Hematopoietic multipotent progenitor cell treated with erythropoietin and hydrocortisone succinate and interleukin-3 and kit ligand, for 4 days (in vitro differentiated cells): ENCODE results near the gene CMTM4.

Experiments used
- DNase-seq: peaks from one replicate; pipeline ENCODE4 v3.0.0-alpha.2; 2015

The CMTM4 gene

DNA sequence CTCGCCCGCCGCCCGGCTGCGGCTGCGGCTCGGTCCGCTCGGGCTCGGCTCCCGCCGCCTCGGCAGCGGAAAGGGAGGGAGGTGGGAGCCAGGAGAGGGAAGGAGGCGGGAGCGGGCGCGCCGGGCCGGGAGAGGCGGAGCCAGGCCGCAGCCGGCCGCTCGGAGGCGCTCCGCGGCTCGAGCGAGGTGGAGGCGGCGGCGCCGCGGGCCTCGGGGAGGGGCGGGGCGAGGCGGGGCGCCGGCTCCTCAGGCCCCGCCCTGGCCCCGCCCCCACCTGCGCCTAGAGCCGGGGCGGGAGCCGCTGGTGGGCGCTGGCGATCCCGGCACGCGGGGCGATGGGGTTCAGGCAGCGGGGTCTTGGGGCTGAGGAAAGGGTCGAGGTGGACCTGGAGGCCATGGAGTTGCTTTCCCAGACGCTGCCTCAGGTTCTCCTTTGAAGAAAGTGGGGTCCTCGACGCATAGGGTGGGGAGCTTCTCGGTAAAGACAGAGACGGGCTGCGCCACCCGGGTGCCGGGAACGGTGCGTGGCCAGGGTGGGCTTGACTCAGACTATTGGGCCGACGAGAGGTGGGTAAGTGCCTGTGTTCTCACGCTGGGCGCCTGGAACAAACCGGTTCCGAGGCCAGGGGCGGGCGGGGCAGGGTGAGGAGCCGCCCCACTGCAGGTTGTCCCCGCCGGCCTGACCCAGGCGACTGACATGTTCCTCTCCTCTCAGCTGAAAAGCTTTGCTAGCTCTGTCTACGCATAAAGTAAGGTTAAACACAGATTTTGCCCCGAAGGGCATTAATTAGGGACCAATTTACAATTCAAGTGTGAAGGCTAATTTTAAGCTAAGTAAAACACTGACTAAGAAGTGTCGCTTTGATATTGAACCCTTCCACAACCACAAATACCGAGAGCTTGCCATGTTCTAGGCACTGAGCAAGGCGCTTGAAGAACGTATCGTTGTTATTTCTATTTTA, at the start of gene CMTM4:
Gene CMTM4 (minus strand): TSS at position 75 of the 962 bp plus-strand sequence. CDS start 218 bp downstream, outside the sequence.
- DNase-seq = peak; percentile 88

DNA sequence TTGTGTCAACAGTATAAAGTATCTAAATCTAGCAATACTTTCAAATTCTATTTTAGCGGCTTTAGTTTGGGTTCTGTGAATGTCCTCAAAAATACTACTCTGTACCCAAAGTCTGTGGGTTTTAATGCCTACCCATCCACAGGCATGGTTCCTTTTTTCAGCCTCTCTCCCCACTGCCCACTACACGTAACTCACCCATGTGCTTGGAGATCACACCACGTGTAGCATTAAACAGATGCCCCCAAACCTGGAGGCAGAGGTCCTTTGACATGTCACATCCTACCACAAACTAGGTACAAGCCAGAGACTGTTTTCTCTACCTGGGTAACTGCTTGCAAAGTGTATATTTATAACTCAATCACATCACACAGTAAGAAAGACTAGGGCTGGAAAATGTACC, 49.5 kb upstream of the CMTM4 start:
- no peak for DNase-seq

DNA sequence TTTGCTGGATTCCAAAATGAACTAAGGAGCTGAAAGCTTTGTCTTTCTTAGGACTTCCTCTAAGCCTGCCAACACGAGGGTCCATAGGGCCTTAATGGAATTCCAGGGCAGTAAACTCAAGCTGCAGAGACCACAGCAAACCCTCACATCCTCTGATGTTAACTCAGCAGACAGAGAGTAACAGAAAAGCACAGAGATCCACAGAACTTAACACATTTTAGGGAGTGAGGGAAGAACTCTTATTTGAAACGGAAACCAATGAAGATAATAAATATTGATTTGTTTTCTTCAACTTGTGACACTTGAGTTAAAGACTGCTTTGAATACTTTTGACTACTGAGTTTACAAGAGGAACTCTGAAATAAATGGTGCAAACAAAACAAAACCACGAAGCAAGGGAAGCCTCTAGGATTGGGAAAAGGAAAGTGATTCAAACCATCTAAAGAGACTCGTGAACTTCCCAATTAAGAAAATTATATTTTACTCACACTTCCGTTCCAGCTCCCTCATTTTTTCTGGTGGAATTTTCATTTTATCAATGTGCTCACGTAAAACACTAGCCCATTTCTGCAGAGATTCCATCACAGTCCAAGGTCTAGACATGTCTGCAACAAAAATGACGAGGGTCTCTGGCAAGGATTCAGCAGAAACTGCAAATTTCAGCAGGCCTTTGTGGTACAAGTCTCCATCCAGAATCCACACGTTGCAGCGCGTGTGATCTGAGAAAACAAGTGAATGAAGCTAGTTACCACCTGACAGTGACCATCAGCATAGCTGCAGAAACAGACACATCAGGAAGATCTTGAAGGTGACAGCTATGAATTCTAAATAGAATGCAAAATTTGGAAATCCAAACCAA, 45.6 kb upstream of the CMTM4 start:
- no peak for DNase-seq

DNA sequence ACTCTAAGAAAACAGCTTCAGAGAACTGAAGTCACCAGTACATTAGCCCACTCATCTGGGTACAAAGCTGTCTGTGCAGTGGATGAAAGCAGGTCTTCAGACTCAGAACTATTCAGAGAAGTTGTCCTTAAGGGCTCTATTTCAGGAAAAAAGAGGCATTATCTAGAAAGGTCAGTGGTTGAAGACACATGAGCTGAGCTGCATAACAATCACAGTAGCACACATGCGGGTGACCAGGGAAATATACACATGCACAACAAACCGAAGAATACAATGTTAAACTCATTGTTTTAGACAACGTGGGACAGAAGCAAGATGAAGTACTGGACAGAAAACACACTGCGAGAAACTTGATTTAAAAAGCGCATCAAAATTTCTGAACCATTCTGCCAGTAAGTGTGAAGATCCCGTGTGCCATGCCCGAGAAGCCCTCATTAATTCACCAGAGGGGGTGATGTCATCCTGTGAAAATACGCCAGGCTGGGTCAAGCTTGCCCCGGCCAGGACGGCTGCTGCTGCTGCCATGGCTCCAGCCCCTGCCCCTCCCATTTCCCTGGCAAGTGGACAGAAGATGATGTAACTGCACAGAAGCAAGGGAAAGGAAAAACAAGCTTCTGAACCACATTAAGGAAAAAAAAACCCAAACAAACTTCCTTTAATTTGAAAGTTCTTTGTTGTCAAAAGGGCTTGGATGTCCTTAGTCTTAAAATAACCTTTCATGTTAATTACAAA, 44.8 kb upstream of the CMTM4 start:
- DNase-seq = no peak

DNA sequence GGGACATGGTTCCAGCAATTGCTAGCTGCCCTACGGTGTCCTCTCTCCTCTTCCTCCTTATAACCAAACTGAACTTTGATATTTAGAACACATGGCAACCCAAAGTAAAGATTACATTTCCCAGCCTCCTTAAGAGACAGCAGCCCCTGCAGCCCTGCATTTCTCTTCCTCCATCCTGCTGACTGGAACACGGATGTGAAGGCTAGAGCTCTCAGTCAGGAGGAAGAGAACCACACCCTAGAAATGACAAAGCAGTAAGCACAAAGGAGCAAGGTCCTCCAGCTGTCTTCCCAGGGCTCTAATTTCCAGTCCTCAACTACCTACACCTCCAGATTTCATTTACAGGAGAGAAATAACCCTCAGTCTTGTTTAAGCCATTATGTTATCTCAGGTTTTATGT, 44.0 kb upstream of the CMTM4 start:
- peak; percentile 45 for DNase-seq

DNA sequence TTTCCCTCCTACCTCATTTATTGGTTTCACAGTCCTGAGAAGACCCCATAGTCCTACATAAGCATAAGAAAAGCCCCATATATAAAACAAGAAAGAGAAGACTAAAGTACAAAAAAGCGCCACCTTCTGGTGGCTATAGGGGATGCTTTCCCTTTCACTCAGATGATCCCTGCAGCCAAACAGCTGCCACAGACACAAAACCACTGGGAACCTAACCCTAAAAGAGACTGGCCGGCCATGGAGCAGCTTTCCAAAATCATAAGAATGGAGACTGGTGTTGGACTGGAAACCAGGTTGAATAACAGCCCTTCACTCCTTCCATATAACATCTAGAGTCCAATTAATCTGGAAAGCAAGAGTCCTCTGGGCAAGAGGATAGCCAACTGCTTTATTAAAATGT, 43.5 kb upstream of the CMTM4 start:
- DNase-seq = peak; percentile 69

DNA sequence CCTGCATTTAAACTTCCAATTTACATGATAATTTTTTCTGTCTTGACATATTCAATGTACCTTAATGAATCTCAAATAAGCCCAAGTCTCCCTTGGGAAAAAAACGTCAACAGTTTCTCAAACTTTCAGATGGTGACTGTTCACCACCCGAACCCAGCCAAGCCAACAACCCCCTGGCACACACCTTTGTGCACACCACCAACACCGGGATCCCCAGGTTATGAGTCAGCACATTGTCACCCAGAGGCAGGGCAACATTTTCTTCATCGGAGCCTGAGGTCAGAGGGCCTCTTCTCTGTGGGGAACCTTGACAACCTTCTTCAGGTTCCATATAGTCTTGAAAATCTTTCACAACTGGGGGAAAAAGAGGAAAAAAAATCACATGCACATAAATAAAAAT, 39.3 kb upstream of the CMTM4 start:
- DNase-seq = no peak

DNA sequence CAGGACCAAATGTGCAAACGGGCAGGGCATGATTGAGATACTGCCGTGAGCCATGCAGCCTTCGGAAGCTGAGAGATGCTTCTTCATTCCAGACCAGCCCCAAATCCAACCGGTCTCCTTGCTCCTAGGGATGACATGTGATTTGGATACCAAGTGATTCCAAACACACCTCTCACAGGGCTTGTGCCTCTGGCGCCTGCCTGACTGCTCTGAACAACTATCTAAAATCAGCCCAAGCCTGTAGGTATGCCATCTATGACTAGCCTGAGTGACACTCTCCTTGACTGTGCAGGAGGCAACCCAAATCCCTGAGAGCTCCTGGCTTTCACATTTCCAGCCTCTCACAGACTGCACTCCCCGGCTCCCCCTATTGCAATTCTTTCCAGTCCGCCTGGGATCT, 34.6 kb upstream of the CMTM4 start:
- no peak for DNase-seq

DNA sequence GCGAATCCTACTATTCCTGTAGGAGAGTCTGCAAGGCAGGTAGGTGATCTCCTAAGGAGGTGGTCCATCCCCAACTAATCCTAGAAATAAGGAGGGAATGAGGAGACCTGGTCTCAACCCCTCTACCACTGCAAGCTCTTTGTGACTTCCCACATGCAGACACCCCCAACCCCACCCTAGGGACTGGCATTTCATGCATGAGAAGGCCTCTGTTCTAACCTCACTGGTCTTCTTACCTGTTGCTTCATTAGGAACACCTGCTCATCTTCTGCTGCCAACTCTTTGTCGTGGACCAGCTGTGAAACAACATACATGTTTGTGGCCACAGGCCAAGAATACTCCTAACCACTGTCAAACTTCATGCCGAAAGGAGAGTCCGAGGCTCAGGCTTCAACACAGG, 32.3 kb upstream of the CMTM4 start:
- DNase-seq = no peak

DNA sequence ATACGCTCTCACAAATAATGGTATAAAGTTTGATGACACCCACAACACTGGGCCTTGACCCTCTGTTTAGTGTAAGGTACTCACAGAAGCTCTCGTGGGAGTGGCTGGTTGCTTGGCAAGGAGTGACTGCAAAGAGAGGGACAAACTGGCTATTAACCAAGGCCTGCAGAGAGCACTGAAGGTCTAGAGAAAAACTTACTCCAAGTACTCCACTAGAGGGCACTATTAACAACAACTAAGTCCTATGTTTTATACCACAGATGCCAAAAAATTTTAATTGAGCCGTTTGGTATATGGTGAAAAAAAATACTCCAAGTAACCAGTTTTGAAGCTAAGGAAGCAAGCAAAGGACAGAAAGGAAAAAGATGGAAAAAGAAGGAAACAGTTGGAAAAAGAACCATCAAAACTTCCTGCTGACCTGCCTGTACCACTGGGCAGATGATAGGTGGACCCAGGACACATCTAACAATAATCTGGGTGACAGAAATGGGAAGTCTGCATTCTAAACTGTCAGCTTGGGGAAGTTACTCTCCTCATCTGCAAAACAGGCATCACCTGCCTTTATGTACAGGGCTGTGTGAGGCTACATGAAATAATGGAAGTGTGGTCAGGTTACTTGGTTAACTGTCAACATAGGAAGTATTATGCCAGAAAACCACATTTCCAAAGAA, 31.7 kb upstream of the CMTM4 start:
- DNase-seq = peak; percentile 90

DNA sequence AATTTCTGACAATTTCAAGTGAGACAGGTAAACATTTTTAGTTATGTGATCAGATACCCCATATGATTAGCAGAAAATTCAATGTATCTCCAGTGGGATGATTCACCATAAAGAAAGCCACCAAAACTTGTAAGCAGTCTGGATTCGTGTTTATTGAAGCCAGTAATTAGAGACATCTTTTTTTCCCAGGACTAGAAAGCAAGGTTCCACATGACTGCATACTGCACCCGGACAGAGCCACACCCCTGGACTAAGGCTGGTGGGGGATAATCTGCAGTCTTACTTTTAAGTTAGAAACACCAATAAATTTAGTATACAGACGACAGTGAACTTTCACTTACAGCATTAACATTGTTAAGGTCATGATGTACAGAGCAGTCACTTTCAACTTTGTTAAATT, 24.2 kb upstream of the CMTM4 start:
- no peak for DNase-seq

DNA sequence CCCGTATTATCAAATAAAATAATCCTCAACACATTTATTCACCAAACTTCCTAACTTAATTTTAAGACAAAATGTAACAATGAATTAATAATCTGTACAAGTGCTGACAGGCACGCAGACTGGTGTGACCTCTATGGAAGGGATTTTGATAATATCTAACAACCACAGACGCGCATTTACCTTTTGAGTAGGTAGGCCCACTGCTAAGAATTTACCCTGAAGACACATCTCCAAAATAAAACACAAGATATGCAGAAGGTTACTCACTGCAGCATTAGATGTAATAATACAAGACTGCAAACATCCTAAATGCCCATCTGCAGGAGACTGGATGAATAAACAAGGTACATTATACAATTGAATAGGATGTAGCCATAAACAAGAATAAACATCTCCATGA, 22.7 kb upstream of the CMTM4 start:
- no peak for DNase-seq

DNA sequence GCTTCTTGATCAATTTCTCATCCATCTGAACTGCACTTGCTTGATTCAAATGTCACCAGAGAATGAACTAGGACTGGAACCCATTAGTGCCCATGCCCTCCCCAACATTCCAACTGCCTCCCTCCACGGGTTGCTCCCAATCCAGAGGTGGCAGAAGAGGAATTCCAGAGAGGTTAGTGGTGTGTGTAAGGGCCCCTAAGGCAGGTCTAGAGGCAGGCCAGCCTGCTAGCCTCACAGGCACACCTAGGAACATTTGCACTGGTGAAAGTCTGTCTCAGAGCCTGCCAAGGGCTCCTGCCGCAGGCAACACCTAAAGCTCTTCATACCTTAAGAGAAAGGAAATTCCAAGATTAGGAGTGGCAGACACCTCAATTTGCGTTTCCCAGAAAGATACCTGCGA, 21.2 kb upstream of the CMTM4 start:
- DNase-seq = no peak

DNA sequence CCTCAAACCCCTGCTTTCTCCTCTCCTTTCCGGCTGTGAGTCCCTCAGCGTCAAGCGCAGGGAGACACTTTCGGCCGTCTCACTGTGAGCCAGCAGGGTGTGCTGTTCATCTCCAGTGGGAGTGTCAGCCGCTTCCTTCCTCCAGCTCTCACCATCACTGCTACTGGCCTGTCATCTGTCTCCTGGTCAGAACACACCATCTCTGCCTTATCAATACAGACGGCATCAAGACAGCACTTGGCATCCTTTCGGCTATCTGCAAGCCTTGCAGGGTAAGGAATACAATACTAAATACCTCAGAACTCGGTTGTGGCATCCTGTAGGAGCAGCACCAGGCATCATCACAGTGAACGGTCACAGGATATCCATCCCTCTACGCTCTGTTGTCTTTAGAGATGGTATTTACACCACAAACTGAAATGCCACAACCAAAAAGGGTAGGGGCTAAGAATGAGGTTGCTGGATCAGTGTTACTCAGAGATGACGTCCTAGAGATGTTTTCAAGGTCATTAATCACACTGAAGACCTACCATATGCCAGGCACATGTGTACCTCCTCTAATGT, 20.7 kb upstream of the CMTM4 start:
- peak; percentile 72 for DNase-seq

DNA sequence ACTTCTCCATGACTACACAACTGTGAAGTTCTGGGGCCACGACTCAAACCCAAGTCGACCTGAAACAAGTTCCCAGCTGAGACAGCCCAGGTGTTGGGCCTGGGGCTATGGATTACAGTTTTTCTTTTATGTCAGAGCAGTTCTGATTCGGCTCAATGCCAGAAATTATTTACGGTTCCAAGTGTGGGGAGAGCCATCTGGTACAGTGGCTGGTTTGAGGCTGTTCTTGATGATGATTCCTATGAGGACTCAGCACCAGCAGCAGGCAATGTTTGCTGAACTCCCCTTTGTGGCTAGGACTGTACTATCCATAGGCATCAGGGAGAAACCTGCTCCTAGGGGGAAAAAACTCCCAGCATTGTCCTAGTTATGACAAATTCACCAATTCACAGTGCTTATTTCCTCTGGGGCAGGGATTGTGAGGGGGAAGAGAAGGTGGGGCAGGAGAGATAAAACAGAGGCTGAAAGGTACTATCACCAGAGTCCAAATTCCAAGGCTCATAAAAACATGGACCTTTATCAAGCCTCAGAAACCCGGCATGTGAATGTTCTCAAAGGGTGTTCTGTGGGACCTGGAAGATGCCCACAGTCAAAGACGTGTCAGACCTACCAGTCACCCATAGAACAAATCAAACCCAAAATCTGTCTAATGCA, 18.2 kb upstream of the CMTM4 start:
- DNase-seq = no peak

DNA sequence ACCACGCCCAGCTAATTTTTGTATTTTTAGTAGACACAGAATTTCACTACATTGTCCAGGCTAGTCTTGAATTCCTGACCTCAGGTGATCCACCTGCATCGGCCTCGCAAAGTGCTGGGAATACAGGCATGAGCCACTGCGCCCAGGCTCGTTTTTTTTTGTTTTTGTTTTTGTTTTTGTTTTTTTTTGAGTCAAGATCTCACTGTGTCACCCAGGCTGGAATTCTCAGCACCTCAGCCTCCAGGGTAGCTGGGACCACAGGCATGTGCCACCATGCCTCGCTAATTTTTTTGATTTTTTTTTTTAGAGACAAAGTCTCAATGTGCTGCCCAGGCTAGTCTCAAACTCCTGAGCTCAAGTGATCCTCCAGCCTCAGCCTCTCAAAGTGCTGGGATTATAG, 17.5 kb upstream of the CMTM4 start:
- no peak for DNase-seq

DNA sequence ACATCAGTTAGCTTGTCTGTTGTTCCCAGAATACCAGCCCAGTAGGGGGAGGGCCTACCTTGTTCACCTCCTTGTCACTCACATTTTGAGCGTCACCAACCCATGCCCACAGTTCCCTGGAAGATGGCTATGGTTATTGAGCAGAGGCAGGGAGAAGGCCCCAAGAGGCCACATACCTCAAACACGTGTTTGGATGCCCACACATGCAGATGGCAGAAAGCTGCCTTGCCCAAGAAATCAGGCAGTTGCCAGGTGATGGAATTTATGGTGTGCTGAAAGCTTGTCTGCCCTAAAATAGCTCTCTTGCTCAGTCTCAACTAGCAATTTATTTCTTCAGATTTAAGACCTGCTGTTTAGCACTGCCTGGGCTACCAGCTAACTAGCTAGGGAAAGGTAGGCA, 16.5 kb upstream of the CMTM4 start:
- DNase-seq = no peak

DNA sequence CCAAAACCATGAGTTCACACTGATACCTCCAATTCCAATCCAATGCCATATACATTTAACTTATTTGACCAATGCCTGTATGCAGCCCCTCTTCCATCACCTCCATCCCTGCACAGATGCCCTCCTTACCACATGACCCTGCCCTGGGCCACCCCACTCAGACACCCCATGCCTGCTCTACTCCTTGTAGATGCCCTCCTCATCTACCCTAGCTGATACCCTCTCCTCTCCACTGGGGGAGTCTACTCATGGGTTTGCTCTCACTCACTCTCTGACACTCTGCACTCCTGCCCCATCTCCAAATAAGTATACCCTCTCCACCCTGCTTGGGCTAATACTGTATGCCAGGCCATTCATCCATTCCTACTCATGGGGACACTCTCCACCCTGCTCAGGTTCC, 16.0 kb upstream of the CMTM4 start:
- DNase-seq = no peak

DNA sequence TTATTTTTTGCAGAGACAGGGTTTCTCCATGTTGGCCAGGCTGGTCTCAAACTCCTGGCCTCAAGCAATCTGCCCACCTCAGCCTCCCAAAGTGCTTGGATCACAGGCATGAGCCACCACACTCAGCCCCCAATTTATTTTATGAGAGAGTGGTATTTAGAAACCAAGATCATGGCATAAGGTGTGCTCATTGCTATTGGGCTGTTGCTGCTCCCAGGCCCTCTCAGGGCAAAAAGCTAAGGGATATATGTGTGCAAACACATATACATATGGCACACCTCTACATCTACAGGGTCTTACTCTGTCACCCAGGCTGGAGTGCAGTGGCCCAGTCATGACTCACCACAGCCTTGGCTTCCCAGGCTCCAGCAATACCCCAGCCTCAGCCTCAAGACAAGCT, 15.0 kb upstream of the CMTM4 start:
- DNase-seq = no peak

DNA sequence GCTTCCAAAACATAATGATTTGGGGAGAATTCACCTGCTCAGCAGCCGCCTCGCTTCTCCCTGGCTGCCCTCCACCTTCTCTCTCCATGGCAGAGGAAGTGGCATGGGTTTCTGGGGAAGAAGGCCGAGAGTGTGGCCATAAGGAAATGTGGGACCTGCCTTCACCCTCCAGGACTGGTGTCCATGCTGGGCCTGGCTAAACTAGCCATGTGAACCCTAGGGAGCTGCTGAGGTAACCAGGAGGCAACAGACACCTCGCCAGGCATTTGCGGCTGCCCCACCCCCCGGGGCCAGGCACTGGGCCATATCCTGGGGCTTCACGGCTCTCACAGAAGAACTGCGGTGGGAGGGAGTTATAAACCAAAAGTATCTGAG, 9.9 kb upstream of the CMTM4 start:
- no peak for DNase-seq

DNA sequence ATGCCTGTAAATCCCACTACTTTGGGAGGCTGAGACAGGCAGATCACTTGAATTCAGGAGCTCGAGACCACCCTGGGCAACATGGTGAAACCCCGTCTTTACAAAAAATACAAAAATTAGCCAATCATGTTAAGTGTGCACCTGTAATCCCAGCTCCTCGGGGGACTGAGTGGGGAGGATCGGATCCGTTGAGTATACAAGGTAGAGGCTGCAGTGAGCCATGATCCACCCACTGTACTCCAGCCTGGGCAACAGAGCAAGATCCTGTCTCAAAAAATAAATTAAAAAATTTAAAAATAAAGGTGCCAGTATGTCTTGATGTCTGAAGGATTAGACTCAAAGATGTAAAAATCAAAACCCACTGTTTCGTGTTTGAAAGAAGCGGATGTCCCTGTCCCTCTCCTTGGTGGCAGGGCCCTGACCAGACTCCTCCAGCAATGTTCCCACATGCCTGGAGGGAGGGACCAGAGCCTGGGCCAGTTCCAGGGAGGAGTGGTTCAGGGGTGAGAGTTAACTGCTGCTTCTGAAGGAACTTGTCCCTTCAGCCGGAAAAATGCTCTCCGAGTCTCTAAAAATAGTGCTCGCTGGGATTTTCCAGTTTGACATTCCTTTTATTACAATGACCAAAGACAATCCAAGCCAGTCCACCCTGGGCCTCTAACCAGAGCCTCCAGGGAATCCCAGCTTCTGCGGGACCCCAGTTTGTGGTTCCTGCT, 9.4 kb upstream of the CMTM4 start:
- DNase-seq = no peak
